ENCODE measurements around the gene TRAF3. TPM values are rescaled to one million over a fixed set of nuclear protein-coding genes. Genes with fewer than 3 reads are reported as not detected.

Gene TRAF3
- total RNA-seq, 1 donor from 2014 or later, result 25.9 TPM

DNA sequence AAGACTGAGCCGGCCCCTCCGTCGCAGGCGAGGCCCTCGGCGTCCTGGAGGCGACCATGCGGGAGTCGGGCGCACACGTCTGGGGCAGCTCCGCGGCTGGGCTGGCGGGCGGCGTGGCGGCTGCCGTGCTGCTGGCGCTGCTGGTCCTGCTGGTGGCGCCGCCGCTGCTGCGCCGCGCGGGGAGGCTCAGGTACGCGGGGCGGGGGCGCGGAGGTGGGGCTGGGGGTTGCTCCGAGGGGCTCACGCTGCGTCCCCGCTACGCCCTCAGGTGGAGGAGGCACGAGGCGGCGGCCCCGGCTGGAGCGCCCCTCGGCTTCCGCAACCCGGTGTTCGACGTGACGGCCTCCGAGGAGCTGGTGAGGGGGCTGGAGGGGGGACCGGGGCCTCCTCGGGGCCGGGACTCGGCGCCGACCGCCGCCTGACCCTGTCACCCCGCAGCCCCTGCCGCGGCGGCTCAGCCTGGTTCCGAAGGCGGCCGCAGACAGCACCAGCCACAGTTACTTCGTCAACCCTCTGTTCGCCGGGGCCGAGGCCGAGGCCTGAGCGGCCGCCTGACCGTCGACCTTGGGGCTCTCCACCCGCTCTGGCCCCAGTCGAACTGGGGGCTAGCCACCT is 153.0 kb downstream of the TRAF3 start:
- Mint-ChIP-seq H3K9me3 (ENCODE audit: unreplicated experiment) (no peaks in the 10 kb centered on the region), H3K27me3 (ENCODE audit: low read depth, unreplicated experiment) (peaks cover 12% of the 10 kb centered on the region), H3K27ac (ENCODE audit: unreplicated experiment) (no peak overlapping the region), H3K4me3 (ENCODE audit: unreplicated experiment) (no peak overlapping the region), H3K4me1 (ENCODE audit: low read depth, unreplicated experiment) (peaks cover 2% of the 10 kb centered on the region), H3K36me3 (ENCODE audit: low read depth, unreplicated experiment) (peaks cover 4% of the 10 kb centered on the region)
- TF ChIP-seq, protein P1, sequence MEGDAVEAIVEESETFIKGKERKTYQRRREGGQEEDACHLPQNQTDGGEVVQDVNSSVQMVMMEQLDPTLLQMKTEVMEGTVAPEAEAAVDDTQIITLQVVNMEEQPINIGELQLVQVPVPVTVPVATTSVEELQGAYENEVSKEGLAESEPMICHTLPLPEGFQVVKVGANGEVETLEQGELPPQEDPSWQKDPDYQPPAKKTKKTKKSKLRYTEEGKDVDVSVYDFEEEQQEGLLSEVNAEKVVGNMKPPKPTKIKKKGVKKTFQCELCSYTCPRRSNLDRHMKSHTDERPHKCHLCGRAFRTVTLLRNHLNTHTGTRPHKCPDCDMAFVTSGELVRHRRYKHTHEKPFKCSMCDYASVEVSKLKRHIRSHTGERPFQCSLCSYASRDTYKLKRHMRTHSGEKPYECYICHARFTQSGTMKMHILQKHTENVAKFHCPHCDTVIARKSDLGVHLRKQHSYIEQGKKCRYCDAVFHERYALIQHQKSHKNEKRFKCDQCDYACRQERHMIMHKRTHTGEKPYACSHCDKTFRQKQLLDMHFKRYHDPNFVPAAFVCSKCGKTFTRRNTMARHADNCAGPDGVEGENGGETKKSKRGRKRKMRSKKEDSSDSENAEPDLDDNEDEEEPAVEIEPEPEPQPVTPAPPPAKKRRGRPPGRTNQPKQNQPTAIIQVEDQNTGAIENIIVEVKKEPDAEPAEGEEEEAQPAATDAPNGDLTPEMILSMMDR (IDR thresholded peaks at IDR 0.05; ENCODE audit: insufficient read depth, low read depth, low read length), result no peak
- TF ChIP-seq EZH2 (IDR thresholded peaks at IDR 0.05; ENCODE audit: insufficient read depth, low read length), result peak; percentile 72
- Histone ChIP-seq H3K27ac (ENCODE audit: low read depth, low read length) (no peak overlapping the region), H3K36me3 (ENCODE audit: insufficient read depth, low read length) (peaks cover 8% of the 10 kb centered on the region), H3K4me3 (ENCODE audit: insufficient read depth, low read depth, low read length) (no peak overlapping the region), H3K9me3 (ENCODE audit: insufficient read depth, low read depth, low read length) (no peaks in the 10 kb centered on the region), H3K9ac (ENCODE audit: low read length) (no peak overlapping the region), H2AFZ (ENCODE audit: low read depth, low read length) (no peak overlapping the region), H3K79me2 (ENCODE audit: insufficient read depth, low read length) (no peaks in the 10 kb centered on the region), H3K4me2 (ENCODE audit: low read length) (no peak overlapping the region), H3K27me3 (ENCODE audit: insufficient read depth, low read length) (peaks cover 29% of the 10 kb centered on the region), H3K4me1 (ENCODE audit: insufficient read depth, low read length) (peaks cover 22% of the 10 kb centered on the region), H4K20me1 (ENCODE audit: insufficient read depth, low read length) (peaks cover 35% of the 10 kb centered on the region)
- no peak for FAIRE-seq
- DNase-seq (ENCODE audit: low read depth), result no peak

DNA sequence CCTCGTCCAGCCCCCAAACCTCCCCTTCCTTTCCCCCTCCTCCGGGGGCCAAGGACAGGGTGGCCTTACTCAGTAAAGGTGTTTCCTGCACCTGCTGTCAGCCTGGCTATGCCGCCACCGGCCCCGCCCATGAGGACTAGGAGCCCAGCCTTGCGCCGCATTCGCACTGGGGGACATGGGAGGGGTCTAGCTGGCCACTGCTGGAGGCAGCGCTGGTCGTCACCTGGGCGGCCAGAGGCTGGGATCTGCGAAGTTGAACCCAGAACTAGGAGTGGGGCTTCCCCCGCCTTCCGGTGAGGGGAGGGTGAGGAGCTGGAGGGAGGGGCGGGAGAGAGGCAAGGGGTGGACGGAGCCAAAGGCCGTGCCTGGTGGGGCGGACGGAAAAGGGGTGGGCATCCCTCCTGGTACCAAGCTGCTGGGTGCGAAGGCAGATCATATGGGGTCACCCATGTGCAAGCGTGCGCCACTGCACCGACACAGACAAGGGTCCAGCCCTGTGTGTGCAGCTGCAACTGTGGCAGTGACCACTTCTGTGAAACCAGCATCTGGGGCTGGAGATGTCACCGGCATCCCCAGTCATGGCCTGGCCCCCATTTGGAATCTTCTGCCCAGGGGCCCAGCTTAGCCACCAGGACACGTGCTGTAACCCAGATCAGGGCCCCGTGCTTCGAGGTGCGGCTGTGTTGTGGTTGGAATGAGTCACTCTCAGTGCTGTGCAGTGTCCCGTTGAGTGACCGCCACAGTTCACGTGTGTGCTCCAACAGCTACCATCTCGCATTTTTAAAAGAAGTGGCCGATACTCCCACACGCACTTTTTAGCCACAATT is 153.7 kb downstream of the TRAF3 start:
- H4K20me1 ChIP-seq (ENCODE audit: insufficient read depth, low read length), result peaks cover 41% of the 10 kb centered on the region
- H2AFZ ChIP-seq (ENCODE audit: low read depth, low read length), result no peak overlapping the region
- Mint-ChIP-seq H3K4me1 (ENCODE audit: low read depth, unreplicated experiment) (peaks cover 2% of the 10 kb centered on the region), H3K27ac (ENCODE audit: unreplicated experiment) (peak overlapping the region; percentile 72), H3K27me3 (ENCODE audit: low read depth, unreplicated experiment) (peaks cover 9% of the 10 kb centered on the region), H3K36me3 (ENCODE audit: low read depth, unreplicated experiment) (peaks cover 6% of the 10 kb centered on the region), H3K4me3 (ENCODE audit: unreplicated experiment) (peak overlapping the region; percentile 57), H3K9me3 (ENCODE audit: unreplicated experiment) (no peaks in the 10 kb centered on the region)
- FAIRE-seq, result no peak
- no peak overlapping the region for H3K4me2 ChIP-seq (ENCODE audit: low read length)
- peaks cover 27% of the 10 kb centered on the region for H3K27me3 ChIP-seq (ENCODE audit: insufficient read depth, low read length)
- no peak overlapping the region for H3K4me3 ChIP-seq (ENCODE audit: insufficient read depth, low read depth, low read length)
- DNase-seq (ENCODE audit: low read depth), result peak; percentile 41
- H3K36me3 ChIP-seq (ENCODE audit: insufficient read depth, low read length), result peaks cover 8% of the 10 kb centered on the region
- TF ChIP-seq EZH2 (IDR thresholded peaks at IDR 0.05; ENCODE audit: insufficient read depth, low read length), result peak; percentile 23
- TF ChIP-seq, protein P1 (IDR thresholded peaks at IDR 0.05; ENCODE audit: insufficient read depth, low read depth, low read length), result no peak
- no peaks in the 10 kb centered on the region for H3K79me2 ChIP-seq (ENCODE audit: insufficient read depth, low read length)
- no peaks in the 10 kb centered on the region for H3K9me3 ChIP-seq (ENCODE audit: insufficient read depth, low read depth, low read length)
- no peak overlapping the region for H3K27ac ChIP-seq (ENCODE audit: low read depth, low read length)
- H3K9ac ChIP-seq (ENCODE audit: low read length), result no peak overlapping the region
- peaks cover 22% of the 10 kb centered on the region for H3K4me1 ChIP-seq (ENCODE audit: insufficient read depth, low read length)

Measured in astrocyte (in vitro differentiated cells and primary cell).